Caco-2 (cell line): ENCODE measurements around the gene WDR76. TPM values are rescaled to one million over a fixed set of nuclear protein-coding genes. Genes with fewer than 3 reads are reported as not detected.

Source experiments
- BruUV-seq: library from RNA; stranded (reverse); fragments of 400-500 nt; replicated peaks from 2 replicates; lab custom pipeline; 2021; lab: Mats Ljungman, UMichigan
- CTCF ChIA-PET: fragments of 300-600 bp; sonication (Branson Sonifier 250); formaldehyde crosslinking; loops from one replicate; lab custom pipeline; 2022; ENCODE audit warnings: antibody characterized with exemption; lab: Charles Lee
- POLR2A ChIA-PET: fragments of 300-600 bp; sonication (Branson Sonifier 250); formaldehyde crosslinking; loops from one replicate; lab custom pipeline; 2022; ENCODE audit warnings: antibody characterized with exemption; lab: Charles Lee
- DNase-seq, 2 experiments: peaks; one replicate each; pipeline versions ENCODE4 v3.0.0 to v3.0.0-alpha.2; 2020 to 2022
- H3K27me3 ChIP-seq: replicated peaks from 2 replicates; pipeline ENCODE4 v1.6.0; 2011; ENCODE audit warnings: low read length; ENCODE audit not compliant: control insufficient read depth, insufficient read depth
- H3K36me3 ChIP-seq: 2 replicates; pipeline ENCODE4 v1.5.1; 2011; ENCODE audit warnings: low read length; ENCODE audit not compliant: control insufficient read depth, insufficient read depth
- H3K4me1 ChIP-seq: fragments of 250-450 bp; sonication (Bioruptor Pico); 2 replicates; pipeline ENCODE4 v1.5.1; 2020; ENCODE audit warnings: mild to moderate bottlenecking
- H3K4me3 ChIP-seq: 2 replicates; pipeline ENCODE4 v1.5.1; 2011; ENCODE audit warnings: low read depth, mild to moderate bottlenecking, control low read depth, low read length
- H3K9me3 ChIP-seq: fragments of 250-450 bp; sonication (Bioruptor Pico); 2 replicates; pipeline ENCODE4 v1.5.1; 2020; ENCODE audit warnings: mild to moderate bottlenecking, moderate library complexity
- H3K27ac Mint-ChIP-seq: one replicate; pipeline ENCODE4 v1.8.0; 2022; ENCODE audit warnings: mixed read lengths; ENCODE audit not compliant: unreplicated experiment
- H3K27me3 Mint-ChIP-seq: one replicate; pipeline ENCODE4 v1.8.0; 2022; ENCODE audit warnings: mixed read lengths; ENCODE audit not compliant: insufficient read depth, unreplicated experiment
- H3K36me3 Mint-ChIP-seq: one replicate; pipeline ENCODE4 v1.8.0; 2022; ENCODE audit warnings: mild to moderate bottlenecking, mixed read lengths; ENCODE audit not compliant: insufficient read depth, unreplicated experiment
- H3K4me1 Mint-ChIP-seq: one replicate; pipeline ENCODE4 v1.8.0; 2022; ENCODE audit warnings: low read depth, mixed read lengths; ENCODE audit not compliant: unreplicated experiment
- H3K4me3 Mint-ChIP-seq: one replicate; pipeline ENCODE4 v1.8.0; 2022; ENCODE audit warnings: mild to moderate bottlenecking, moderate library complexity, mixed read lengths; ENCODE audit not compliant: unreplicated experiment
- H3K9me3 Mint-ChIP-seq: one replicate; pipeline ENCODE4 v1.8.0; 2022; ENCODE audit warnings: mixed read lengths; ENCODE audit not compliant: unreplicated experiment
- CTCF ChIP-seq, 2 experiments: fragments of 200-600 bp in 1 of 2; IDR thresholded peaks; 1 replicate in 1 of 2; 2 replicates in 1 of 2; pipeline versions ENCODE4 v1.5.1 to v1.8.0; 2011 to 2022; ENCODE audit warnings: antibody characterized with exemption in 1 of 2, control low read depth in 1 of 2, inconsistent platforms in 1 of 2, low read depth in 1 of 2, low read length in 1 of 2, mild to moderate bottlenecking in 1 of 2, moderate library complexity in 1 of 2; ENCODE audit not compliant: insufficient read depth in 1 of 2, severe bottlenecking in 1 of 2, unreplicated experiment in 1 of 2
- intact Hi-C: fragments of 100-400 bp; cut with micrococcal nuclease; formaldehyde crosslinking; loops from one replicate; pipeline ENCODE4 v1.10.0; 2022; ENCODE audit not compliant: unreplicated experiment
- total RNA-seq: library from RNA; stranded (reverse); gene quantifications from 2 replicates; pipeline ENCODE4 v1.2.3, GENCODE V29; 2022

WDR76 gene
- total RNA-seq, 1 experiment from 2014 or later, result 26.9 TPM

- CTCF ChIA-PET, result no interaction called here
- H3K27ac Mint-ChIP-seq, result no peak overlapping the region
Measured at GRCh38 chr15:43912208-43912607, 85.4 kb downstream of the WDR76 start.

GRCh38 chr15:43913026-43913780 lies 86.4 kb downstream of the WDR76 start:
- H3K36me3 ChIP-seq, result no peaks in the 10 kb centered on the region
- Mint-ChIP-seq H3K27ac (no peak overlapping the region), H3K27me3 (no peaks in the 10 kb centered on the region), H3K4me3 (no peak overlapping the region), H3K9me3 (no peaks in the 10 kb centered on the region), H3K4me1 (peaks cover 18% of the 10 kb centered on the region), H3K36me3 (peaks cover 14% of the 10 kb centered on the region)
- CTCF ChIA-PET, result interaction anchor here (0.5 to 0.6 kb wide), 2 partner anchors 44 to 703 kb away, joined by 3 to 7 read pairs; no protein-coding TSS in a partner anchor
- intact Hi-C loops, result no loop called here
- no peak overlapping the region for H3K4me3 ChIP-seq
- BruUV-seq, result no TSS peak
- POLR2A ChIA-PET, result no interaction called here
- DNase-seq, result peak; percentile 16 to 38
- TF ChIP-seq CTCF (IDR thresholded peaks at IDR 0.05; ENCODE audit: insufficient read depth in 1 of 2, low read depth in 1 of 2, low read length in 1 of 2, severe bottlenecking in 1 of 2, unreplicated experiment in 1 of 2), result no peak
- H3K4me1 ChIP-seq, result peaks cover 9% of the 10 kb centered on the region; the same call in 1 of the 2 replicates
- H3K27me3 ChIP-seq, result no peaks in the 10 kb centered on the region
- H3K9me3 ChIP-seq, result no peaks in the 10 kb centered on the region

More at GRCh38 chr15:43912208-43912607, 85.4 kb downstream of the WDR76 start:
- no TSS peak for BruUV-seq
- POLR2A ChIA-PET, result no interaction called here
- H3K4me3 Mint-ChIP-seq, result no peak overlapping the region
- no peaks in the 10 kb centered on the region for H3K9me3 Mint-ChIP-seq
- H3K4me3 ChIP-seq, result no peak overlapping the region
- no peaks in the 10 kb centered on the region for H3K27me3 ChIP-seq
- peaks cover 9% of the 10 kb centered on the region; the same call in 1 of the 2 replicates for H3K4me1 ChIP-seq
- H3K36me3 ChIP-seq, result no peaks in the 10 kb centered on the region
- H3K4me1 Mint-ChIP-seq, result peaks cover 18% of the 10 kb centered on the region
- H3K36me3 Mint-ChIP-seq, result peaks cover 14% of the 10 kb centered on the region
- TF ChIP-seq CTCF (IDR thresholded peaks at IDR 0.05; ENCODE audit: insufficient read depth in 1 of 2, low read depth in 1 of 2, low read length in 1 of 2, severe bottlenecking in 1 of 2, unreplicated experiment in 1 of 2), result no peak
- intact Hi-C loops, result no loop called here
- DNase-seq, result no peak
- H3K9me3 ChIP-seq, result no peaks in the 10 kb centered on the region
- no peaks in the 10 kb centered on the region for H3K27me3 Mint-ChIP-seq

DNA sequence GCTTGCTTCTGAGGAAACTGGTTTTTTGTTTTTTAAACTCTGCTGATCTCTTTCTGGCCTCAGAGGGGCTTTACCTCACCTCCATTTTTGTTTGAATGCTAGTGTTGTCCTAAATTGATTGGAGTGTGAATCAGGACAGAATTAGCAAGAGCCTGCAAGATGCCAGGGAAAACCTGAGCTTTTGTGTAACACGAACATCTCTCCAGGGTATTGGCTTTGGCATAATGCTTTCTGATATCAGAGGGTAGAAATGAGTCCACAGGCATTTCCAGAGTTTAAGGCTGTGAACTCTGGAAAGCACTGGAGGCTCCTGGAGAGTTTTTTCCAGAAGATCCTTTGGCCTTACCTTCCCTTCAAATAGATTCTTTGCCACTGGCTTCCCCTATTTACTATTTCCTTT lies 87.1 kb downstream of the WDR76 start:
- no TSS peak for BruUV-seq
- Mint-ChIP-seq H3K4me1 (peaks cover 18% of the 10 kb centered on the region), H3K27ac (peak overlapping the region; percentile 2), H3K36me3 (peaks cover 14% of the 10 kb centered on the region), H3K9me3 (no peaks in the 10 kb centered on the region), H3K4me3 (no peak overlapping the region), H3K27me3 (no peaks in the 10 kb centered on the region)
- no peaks in the 10 kb centered on the region for H3K27me3 ChIP-seq
- H3K4me3 ChIP-seq, result no peak overlapping the region
- H3K36me3 ChIP-seq, result no peaks in the 10 kb centered on the region
- intact Hi-C loops, result no loop called here
- H3K9me3 ChIP-seq, result no peaks in the 10 kb centered on the region
- peaks cover 9% of the 10 kb centered on the region; the same call in 1 of the 2 replicates for H3K4me1 ChIP-seq
- CTCF ChIA-PET, result no interaction called here
- POLR2A ChIA-PET, result no interaction called here
- no peak for TF ChIP-seq CTCF (IDR thresholded peaks at IDR 0.05; ENCODE audit: insufficient read depth in 1 of 2, low read depth in 1 of 2, low read length in 1 of 2, severe bottlenecking in 1 of 2, unreplicated experiment in 1 of 2)
- no peak for DNase-seq
